Fibroblast of pulmonary artery (primary cell): ENCODE results near the gene PTGES2.

Source experiments
- DNase-seq: peaks from one replicate; pipeline ENCODE4 v3.0.0-alpha.2; 2010; ENCODE audit warnings: low read depth
- H3K4me3 ChIP-seq: replicated peaks from 2 replicates; pipeline ENCODE4 v1.5.1; 2011; ENCODE audit warnings: low read depth, mild to moderate bottlenecking, control low read depth, low read length, moderate library complexity
- CTCF ChIP-seq: IDR thresholded peaks from 2 replicates; pipeline ENCODE4 v1.5.1; 2011; ENCODE audit warnings: mild to moderate bottlenecking, control low read depth, low read length, inconsistent platforms; ENCODE audit errors: missing control alignments

PTGES2 gene

DNA sequence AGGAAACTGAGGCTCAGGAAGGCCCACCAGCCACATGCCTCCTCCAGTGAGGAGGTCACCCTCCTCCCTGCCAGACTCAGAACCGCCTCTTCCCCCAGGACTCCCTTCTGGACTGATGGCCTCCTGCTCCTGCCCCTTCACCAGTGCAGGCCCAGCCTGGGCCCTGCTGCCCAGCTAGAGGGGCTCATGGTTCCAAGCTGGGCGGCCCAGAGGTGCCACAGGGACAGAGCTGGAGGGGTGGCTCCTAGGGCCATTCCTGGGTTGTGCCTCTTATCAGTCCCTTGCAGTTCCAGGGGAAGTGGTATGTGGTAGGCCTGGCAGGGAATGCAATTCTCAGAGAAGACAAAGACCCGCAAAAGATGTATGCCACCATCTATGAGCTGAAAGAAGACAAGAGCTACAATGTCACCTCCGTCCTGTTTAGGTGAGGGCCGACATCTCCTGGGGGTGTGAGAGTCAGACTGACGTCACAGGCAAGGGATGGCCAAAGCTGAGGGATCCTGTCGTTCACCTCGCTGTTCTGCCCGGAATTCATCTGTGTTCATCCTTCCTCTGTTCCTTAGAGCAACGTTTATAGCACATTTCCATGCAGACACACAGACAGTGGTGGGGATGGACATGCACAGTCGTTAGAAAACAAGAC, 22.5 kb upstream of the PTGES2 start:
- no peak overlapping the region for H3K4me3 ChIP-seq
- no peak for DNase-seq
- TF ChIP-seq CTCF, result no peak

DNA sequence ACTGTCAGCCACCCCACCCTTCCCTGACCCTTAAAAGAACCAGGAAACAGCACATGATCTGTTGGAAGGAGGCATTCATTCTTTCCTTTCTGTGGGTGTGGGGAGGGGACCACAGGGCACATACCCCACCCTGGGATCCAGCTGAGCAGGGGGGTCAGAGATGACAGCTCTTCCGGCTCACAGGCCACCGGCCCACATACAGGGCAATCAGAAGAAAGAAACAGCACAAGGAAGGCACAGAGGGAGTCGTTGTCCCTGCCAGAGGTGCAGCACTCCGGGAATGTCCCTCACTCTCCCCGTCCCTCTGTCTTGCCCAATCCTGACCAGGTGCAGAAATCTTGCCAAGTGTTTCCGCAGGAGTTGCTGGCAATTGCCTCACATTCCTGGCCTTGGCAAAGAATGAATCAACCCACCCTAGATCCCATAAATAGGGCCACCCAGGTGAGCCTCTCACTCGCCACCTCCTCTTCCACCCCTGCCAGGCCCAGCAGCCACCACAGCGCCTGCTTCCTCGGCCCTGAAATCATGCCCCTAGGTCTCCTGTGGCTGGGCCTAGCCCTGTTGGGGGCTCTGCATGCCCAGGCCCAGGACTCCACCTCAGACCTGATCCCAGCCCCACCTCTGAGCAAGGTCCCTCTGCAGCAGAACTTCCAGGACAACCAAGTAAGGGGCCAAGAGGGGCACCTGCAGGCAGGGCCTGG, 21.6 kb upstream of the PTGES2 start, which contains the start of gene LCN2:
Gene LCN2 (plus strand): TSS at position 453 of the 701 bp plus-strand sequence. CDS start 73 bp downstream, at position 526.
- no peak for DNase-seq
- H3K4me3 ChIP-seq, result no peak within 1 kb of the TSS

GRCh38 chr9:128148509-128149000, 21.0 kb upstream of the PTGES2 start:
- H3K4me3 ChIP-seq, result no peak overlapping the region
- no peak for DNase-seq
- TF ChIP-seq CTCF, result no peak

More for the DNA sequence above, 21.6 kb upstream of the PTGES2 start, which contains the start of gene LCN2:
- TF ChIP-seq CTCF, result no peak

- no peak for TF ChIP-seq CTCF
- no peak for DNase-seq
- no peak overlapping the region for H3K4me3 ChIP-seq
These were observed 19.1 kb upstream of the PTGES2 start for GRCh38 chr9:128146591-128147120.

DNA sequence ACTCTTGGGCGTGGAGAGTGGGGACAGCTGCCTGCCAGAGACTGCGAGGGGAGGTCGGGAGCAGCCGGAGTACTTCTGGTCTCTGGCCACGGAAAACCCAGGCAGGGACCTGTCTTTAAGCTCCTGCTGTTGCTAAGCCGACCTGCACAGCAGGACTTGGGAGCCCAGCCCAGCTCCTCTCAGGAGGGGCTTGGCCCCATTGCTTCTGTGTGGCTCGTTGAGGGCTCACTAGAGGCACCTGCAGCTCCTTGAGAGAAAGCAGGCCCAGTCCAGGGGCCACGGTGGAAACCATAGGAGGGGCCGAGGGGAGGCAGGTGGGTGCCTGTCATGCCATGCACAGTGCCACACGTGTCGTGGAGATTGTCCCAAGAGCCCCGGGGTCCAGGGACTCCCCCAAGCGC, 18.4 kb upstream of the PTGES2 start:
- H3K4me3 ChIP-seq, result no peak overlapping the region
- DNase-seq, result no peak
- TF ChIP-seq CTCF, result no peak

- no peak overlapping the region for H3K4me3 ChIP-seq
- DNase-seq, result no peak
- no peak for TF ChIP-seq CTCF
These were observed 18.0 kb upstream of the PTGES2 start for GRCh38 chr9:128145536-128145935.
